ENCODE measurements around the gene PKD1L1.

PKD1L1 gene

DNA sequence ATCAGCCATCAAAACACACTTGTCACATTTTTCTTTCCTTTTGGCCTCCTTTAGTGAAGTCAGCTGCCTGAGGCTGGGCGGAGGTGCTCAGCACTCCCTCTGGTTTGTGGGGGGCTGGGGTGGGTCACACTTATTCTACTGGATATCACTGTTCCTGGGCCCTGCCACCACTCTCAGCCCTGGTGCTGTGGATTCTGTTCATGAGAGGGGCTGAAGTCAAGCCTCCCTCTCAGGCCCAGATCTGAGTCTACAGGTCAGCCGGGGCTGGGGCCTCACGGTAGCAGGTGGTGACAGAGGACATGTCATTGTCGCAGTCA, 185.6 kb downstream of the PKD1L1 start:
- no peak for DNase-seq (ENCODE audit: low read depth)

GRCh38 chr7:47762207-47762606, 186.1 kb downstream of the PKD1L1 start:
- no peak overlapping the region for H3K4me3 ChIP-seq (ENCODE audit: low read depth, low read length)
- no peak for DNase-seq (ENCODE audit: low read depth)
- TF ChIP-seq POLR2A (IDR thresholded peaks at IDR 0.05; ENCODE audit: extremely low read depth, insufficient read length) (no peak), MYC (IDR thresholded peaks at IDR 0.05; ENCODE audit: low read depth, low read length) (no peak), CTCF (IDR thresholded peaks at IDR 0.05; ENCODE audit: low read depth, low read length) (no peak)
- TF ChIP-seq, protein P1, sequence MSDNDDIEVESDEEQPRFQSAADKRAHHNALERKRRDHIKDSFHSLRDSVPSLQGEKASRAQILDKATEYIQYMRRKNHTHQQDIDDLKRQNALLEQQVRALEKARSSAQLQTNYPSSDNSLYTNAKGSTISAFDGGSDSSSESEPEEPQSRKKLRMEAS (IDR thresholded peaks at IDR 0.05; ENCODE audit: low read depth, low read length) = no peak

More for the DNA sequence above, 185.6 kb downstream of the PKD1L1 start:
- no peak for TF ChIP-seq POLR2A (IDR thresholded peaks at IDR 0.05; ENCODE audit: extremely low read depth, insufficient read length)
- TF ChIP-seq MYC (IDR thresholded peaks at IDR 0.05; ENCODE audit: low read depth, low read length) = no peak
- TF ChIP-seq CTCF (IDR thresholded peaks at IDR 0.05; ENCODE audit: low read depth, low read length) = no peak
- TF ChIP-seq, protein P1 (IDR thresholded peaks at IDR 0.05; ENCODE audit: low read depth, low read length) = no peak
- no peak overlapping the region for H3K4me3 ChIP-seq (ENCODE audit: low read depth, low read length)

DNA sequence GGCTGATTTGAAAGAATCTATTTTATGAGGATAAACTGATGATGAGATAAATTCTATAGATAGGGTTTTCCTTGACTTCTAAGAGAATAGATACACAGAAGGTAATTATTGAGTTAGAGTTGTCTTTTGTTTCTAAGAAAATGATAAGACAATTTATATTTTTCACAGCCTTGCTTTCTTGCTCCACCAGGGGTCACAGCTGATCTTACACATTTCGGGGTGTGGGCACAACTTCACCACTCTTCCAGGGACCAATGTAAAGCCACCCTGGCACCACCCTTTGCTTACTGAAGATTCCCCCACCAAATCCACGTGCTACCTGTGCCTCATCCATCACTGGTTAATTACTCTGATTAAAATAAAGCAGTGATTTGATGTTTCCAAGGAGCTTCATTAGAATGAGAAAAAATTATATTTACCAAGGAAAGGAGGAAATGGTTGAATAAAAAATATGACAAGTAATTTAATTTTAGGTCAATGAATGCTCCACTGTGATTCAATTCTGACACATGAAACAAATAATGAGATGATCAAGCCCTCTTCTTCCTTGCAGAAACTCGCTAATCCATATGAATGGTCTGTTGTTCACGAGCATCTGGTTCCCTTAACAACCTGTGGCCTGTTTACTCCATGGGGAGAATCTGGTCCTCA, 189.1 kb downstream of the PKD1L1 start:
- DNase-seq (ENCODE audit: low read depth) = peak; percentile 22
- TF ChIP-seq POLR2A (IDR thresholded peaks at IDR 0.05; ENCODE audit: extremely low read depth, insufficient read length) (no peak), MYC (IDR thresholded peaks at IDR 0.05; ENCODE audit: low read depth, low read length) (no peak)
- H3K4me3 ChIP-seq (ENCODE audit: low read depth, low read length) = no peak overlapping the region

DNA sequence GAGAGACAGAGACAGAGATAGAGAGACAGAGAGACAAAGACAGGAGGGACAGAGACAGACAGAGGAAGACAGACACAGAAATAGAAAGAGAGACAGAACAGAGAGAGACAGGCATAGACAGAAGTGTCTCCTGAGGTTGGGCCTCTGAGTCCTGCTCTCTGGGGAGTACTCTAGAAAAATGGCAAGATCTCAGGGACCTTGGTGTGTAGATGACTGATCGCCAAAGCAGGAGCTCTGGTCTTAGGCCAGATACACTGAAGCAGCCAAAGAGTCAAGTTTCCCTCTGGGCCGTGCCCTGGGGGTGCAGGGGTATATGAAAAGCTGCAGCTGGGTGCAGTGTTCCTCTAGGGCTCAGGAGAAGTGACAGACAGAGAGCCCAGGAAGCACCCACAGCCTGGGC, 189.7 kb downstream of the PKD1L1 start:
- TF ChIP-seq CTCF (IDR thresholded peaks at IDR 0.05; ENCODE audit: low read depth, low read length) (no peak), POLR2A (IDR thresholded peaks at IDR 0.05; ENCODE audit: extremely low read depth, insufficient read length) (no peak), MYC (IDR thresholded peaks at IDR 0.05; ENCODE audit: low read depth, low read length) (no peak)
- TF ChIP-seq, protein P1 (IDR thresholded peaks at IDR 0.05; ENCODE audit: low read depth, low read length) = no peak
- no peak for DNase-seq (ENCODE audit: low read depth)

GRCh38 chr7:47757921-47758411, 190.3 kb downstream of the PKD1L1 start:
- TF ChIP-seq, protein P1 (IDR thresholded peaks at IDR 0.05; ENCODE audit: low read depth, low read length) = no peak
- TF ChIP-seq CTCF (IDR thresholded peaks at IDR 0.05; ENCODE audit: low read depth, low read length) (no peak), POLR2A (IDR thresholded peaks at IDR 0.05; ENCODE audit: extremely low read depth, insufficient read length) (no peak), MYC (IDR thresholded peaks at IDR 0.05; ENCODE audit: low read depth, low read length) (no peak)
- H3K4me3 ChIP-seq (ENCODE audit: low read depth, low read length) = no peak overlapping the region
- no peak for DNase-seq (ENCODE audit: low read depth)

More for the DNA sequence above, 189.7 kb downstream of the PKD1L1 start:
- H3K4me3 ChIP-seq (ENCODE audit: low read depth, low read length) = no peak overlapping the region

DNA sequence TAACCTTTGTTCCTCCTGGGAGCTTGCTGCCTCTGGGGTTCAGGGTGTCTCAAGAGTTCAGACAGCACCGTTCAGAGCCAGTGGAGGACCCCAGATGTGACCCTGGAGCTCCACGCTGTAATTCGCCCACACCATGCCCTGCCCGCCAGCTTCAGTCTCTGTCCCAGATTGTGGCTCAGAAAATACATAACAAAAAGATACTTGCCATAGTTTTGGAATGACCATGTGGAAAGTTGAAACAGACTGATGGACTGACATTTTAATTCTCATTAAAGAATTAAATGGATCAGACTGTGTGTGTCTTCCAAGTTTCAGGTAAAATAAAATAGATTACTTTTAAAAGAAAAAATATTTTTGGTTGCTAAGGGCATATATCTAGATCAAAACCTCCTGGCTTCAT, 191.6 kb downstream of the PKD1L1 start:
- TF ChIP-seq CTCF (IDR thresholded peaks at IDR 0.05; ENCODE audit: low read depth, low read length) (no peak), POLR2A (IDR thresholded peaks at IDR 0.05; ENCODE audit: extremely low read depth, insufficient read length) (no peak), MYC (IDR thresholded peaks at IDR 0.05; ENCODE audit: low read depth, low read length) (no peak)
- TF ChIP-seq, protein P1 (IDR thresholded peaks at IDR 0.05; ENCODE audit: low read depth, low read length) = no peak
- H3K4me3 ChIP-seq (ENCODE audit: low read depth, low read length) = no peak overlapping the region
- DNase-seq (ENCODE audit: low read depth) = no peak

Data from NB4 (cell line).